ENCODE results near the gene KCTD20.
"Not testable (repeated sequence)": the region's sequence is repeated elsewhere in the genome, so short reads cannot be mapped to it uniquely, and the experiment has no call there.

The KCTD20 gene

GRCh38 chr6:36461646-36462045, 18.8 kb downstream of the KCTD20 start:
- peaks cover 29% of the 10 kb centered on the region for H3K36me3 Mint-ChIP-seq
- H3K27me3 Mint-ChIP-seq, result no peaks in the 10 kb centered on the region
- no peak overlapping the region for H3K4me3 Mint-ChIP-seq
- CTCF ChIA-PET, result no interaction called here
- H3K4me1 Mint-ChIP-seq, result peaks cover 7% of the 10 kb centered on the region
- H3K9me3 Mint-ChIP-seq, result no peaks in the 10 kb centered on the region
- DNase-seq, result no peak
- H3K27ac Mint-ChIP-seq, result no peak overlapping the region

- CTCF ChIA-PET, result no interaction called here
- H3K9me3 Mint-ChIP-seq, result no peaks in the 10 kb centered on the region
- peaks cover 7% of the 10 kb centered on the region for H3K4me1 Mint-ChIP-seq
- H3K36me3 Mint-ChIP-seq, result peaks cover 26% of the 10 kb centered on the region
- no peak for DNase-seq
- no peak overlapping the region for H3K27ac Mint-ChIP-seq
- no peaks in the 10 kb centered on the region for H3K27me3 Mint-ChIP-seq
- H3K4me3 Mint-ChIP-seq, result no peak overlapping the region
Measured at GRCh38 chr6:36463676-36464075, 20.9 kb downstream of the KCTD20 start.

DNA sequence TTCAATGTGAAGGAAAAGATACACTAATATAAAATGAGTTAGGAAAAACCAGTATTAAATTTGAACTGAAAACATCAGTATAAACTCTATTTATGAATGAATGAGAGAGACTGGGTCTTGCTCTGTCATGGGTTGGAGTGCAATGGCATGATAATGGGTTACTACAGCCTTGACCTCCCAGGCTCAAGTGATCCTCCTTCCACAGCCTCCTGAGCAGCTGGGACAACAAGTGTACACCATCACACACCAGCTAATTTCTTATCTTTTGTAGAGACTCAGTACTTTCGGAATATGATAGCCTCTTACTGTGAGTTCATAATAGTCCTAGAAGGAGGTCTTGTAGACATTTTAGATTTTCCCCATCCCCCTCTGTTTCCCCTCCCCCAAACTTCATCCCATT, 21.4 kb downstream of the KCTD20 start:
- Mint-ChIP-seq H3K9me3 (no peaks in the 10 kb centered on the region), H3K36me3 (peaks cover 26% of the 10 kb centered on the region), H3K4me3 (no peak overlapping the region), H3K4me1 (peaks cover 8% of the 10 kb centered on the region), H3K27ac (no peak overlapping the region), H3K27me3 (no peaks in the 10 kb centered on the region)
- CTCF ChIA-PET, result no interaction called here
- no peak for DNase-seq

GRCh38 chr6:36467625-36468024, 24.8 kb downstream of the KCTD20 start:
- Mint-ChIP-seq H3K27ac (no peak overlapping the region), H3K36me3 (peaks cover 26% of the 10 kb centered on the region), H3K4me1 (peaks cover 2% of the 10 kb centered on the region), H3K27me3 (no peaks in the 10 kb centered on the region), H3K4me3 (no peak overlapping the region), H3K9me3 (no peaks in the 10 kb centered on the region)
- CTCF ChIA-PET, result no interaction called here
- no peak for DNase-seq

DNA sequence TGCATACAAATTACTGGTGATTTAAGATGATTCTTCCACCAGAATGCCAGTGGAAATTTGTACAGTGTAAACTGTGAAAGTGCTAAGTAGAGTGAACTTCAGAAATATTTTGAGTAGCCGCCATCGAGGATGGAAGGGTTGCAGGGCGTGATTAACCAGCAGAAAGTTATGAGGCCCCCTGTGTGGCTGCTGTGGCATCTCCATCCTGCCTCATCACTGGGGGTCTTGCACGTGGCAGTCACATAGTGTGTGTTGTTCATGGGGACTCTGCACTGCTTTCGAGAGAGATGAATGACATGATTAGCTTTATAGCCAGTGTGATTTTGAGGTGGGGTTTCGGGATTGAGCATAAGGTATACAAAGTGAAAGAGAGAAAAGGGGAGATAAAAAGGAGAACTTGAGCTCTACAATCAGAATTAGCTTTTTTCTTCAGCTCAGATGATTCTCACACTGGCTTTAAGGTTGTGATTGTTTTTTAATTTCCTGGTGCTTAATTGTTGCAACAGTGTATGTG, 26.4 kb downstream of the KCTD20 start:
- Mint-ChIP-seq H3K36me3 (peaks cover 24% of the 10 kb centered on the region), H3K4me3 (no peak overlapping the region), H3K4me1 (peaks cover 2% of the 10 kb centered on the region), H3K9me3 (no peaks in the 10 kb centered on the region), H3K27ac (no peak overlapping the region), H3K27me3 (no peaks in the 10 kb centered on the region)
- CTCF ChIA-PET, result no interaction called here
- DNase-seq, result no peak

DNA sequence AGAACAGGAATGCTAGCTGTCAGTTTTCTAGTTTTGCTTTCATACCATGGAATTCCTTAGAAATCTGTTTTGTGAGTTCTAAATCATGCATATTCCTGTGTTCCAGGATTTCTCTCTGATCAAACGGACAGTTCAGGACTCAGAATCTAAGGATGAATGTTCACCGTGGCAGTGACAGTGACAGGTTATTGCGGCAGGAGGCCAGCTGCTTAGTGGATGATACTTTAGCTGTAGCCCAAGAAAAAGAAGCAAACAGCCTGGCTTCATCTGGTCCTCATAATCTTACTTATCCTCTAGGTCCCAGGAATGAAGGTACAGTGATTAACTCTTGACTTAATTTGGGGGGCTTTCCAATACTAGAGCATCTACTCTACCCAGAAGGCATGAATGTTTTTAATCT, 27.1 kb downstream of the KCTD20 start:
- no peaks in the 10 kb centered on the region for H3K27me3 Mint-ChIP-seq
- no peak overlapping the region for H3K4me3 Mint-ChIP-seq
- peak overlapping the region; percentile 33 for H3K27ac Mint-ChIP-seq
- no peaks in the 10 kb centered on the region for H3K9me3 Mint-ChIP-seq
- H3K4me1 Mint-ChIP-seq, result peaks cover 2% of the 10 kb centered on the region
- peaks cover 29% of the 10 kb centered on the region for H3K36me3 Mint-ChIP-seq
- CTCF ChIA-PET, result no interaction called here
- no peak for DNase-seq

- CTCF ChIA-PET, result interaction anchor here (1.7 kb wide), 1 partner anchor 10 kb away, joined by 4 read pairs; no protein-coding TSS in a partner anchor
- DNase-seq, result no peak
- Mint-ChIP-seq H3K9me3 (no peaks in the 10 kb centered on the region), H3K27me3 (no peaks in the 10 kb centered on the region), H3K4me3 (no peak overlapping the region), H3K27ac (no peak overlapping the region), H3K36me3 (peaks cover 57% of the 10 kb centered on the region), H3K4me1 (peaks cover 8% of the 10 kb centered on the region)
Measured at GRCh38 chr6:36478051-36478526, 35.3 kb downstream of the KCTD20 start.

DNA sequence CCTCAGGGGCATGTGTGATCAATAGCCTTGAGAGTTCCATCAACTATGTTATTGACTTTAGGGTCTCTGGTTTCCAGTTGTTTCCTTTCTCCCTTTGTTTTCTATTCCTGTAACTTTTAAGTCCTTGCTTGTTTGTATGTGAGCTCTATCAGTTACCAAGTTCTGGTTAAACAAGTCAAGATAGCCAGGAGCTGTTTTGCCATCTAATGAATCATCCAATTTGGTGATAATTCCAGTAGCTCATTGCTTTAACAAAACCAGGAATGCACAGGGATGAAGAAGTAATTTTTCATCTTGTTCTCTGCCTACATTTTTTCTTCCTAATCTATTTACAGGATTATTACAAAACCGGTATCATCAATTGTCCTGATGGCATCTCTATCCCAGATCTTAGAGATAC, 36.5 kb downstream of the KCTD20 start:
- no peak overlapping the region for H3K27ac Mint-ChIP-seq
- DNase-seq, result no peak
- H3K27me3 Mint-ChIP-seq, result no peaks in the 10 kb centered on the region
- peaks cover 60% of the 10 kb centered on the region for H3K36me3 Mint-ChIP-seq
- H3K4me3 Mint-ChIP-seq, result no peak overlapping the region
- CTCF ChIA-PET, result no interaction called here
- peaks cover 8% of the 10 kb centered on the region for H3K4me1 Mint-ChIP-seq
- H3K9me3 Mint-ChIP-seq, result no peaks in the 10 kb centered on the region

GRCh38 chr6:36483326-36483725, 40.5 kb downstream of the KCTD20 start:
- CTCF ChIA-PET, H3K4me1 Mint-ChIP-seq, H3K9me3 Mint-ChIP-seq, H3K4me3 Mint-ChIP-seq, H3K27me3 Mint-ChIP-seq, DNase-seq: not testable (repeated sequence)
- H3K27ac Mint-ChIP-seq, result peak overlapping the region; percentile 0
- peaks cover 73% of the 10 kb centered on the region for H3K36me3 Mint-ChIP-seq

- no peak for DNase-seq
- Mint-ChIP-seq H3K36me3 (peaks cover 75% of the 10 kb centered on the region), H3K27ac (no peak overlapping the region), H3K9me3 (no peaks in the 10 kb centered on the region), H3K27me3 (no peaks in the 10 kb centered on the region), H3K4me3 (no peak overlapping the region), H3K4me1 (no peaks in the 10 kb centered on the region)
- CTCF ChIA-PET, result no interaction called here
Measured at GRCh38 chr6:36484736-36485135, 41.9 kb downstream of the KCTD20 start.

- DNase-seq, result no peak
- Mint-ChIP-seq H3K27ac (no peak overlapping the region), H3K4me3 (no peak overlapping the region), H3K9me3 (no peaks in the 10 kb centered on the region), H3K4me1 (peaks cover under 1% of the 10 kb centered on the region), H3K27me3 (no peaks in the 10 kb centered on the region), H3K36me3 (peaks cover 74% of the 10 kb centered on the region)
- CTCF ChIA-PET, result interaction anchor here (1.4 kb wide), 1 partner anchor 10 kb away, joined by 4 read pairs; no protein-coding TSS in a partner anchor
Measured at GRCh38 chr6:36487698-36488097, 44.9 kb downstream of the KCTD20 start.

DNA sequence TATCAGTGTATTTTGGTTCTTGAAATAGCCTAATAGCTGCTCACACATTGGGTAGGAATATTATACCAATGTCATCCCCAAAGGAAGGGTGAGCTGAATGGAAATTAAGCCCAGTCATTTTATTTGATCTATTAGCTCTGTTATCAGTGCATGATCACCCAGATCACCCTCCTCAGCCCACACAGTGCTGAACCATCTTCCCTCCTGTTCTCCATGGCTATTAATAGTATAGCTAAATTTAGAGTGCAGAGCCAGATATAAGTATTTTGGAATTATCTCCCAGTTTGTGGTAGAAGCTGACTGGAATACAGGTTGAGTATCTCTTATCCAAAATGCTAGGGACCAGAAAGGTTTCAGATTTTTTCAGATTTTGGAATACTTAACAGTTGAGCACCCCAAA, 45.4 kb downstream of the KCTD20 start:
- no peak overlapping the region for H3K4me3 Mint-ChIP-seq
- CTCF ChIA-PET, result interaction anchor here (1.4 kb wide), 1 partner anchor 11 kb away, joined by 4 read pairs; no protein-coding TSS in a partner anchor
- H3K9me3 Mint-ChIP-seq, result no peaks in the 10 kb centered on the region
- H3K36me3 Mint-ChIP-seq, result peaks cover 76% of the 10 kb centered on the region
- H3K27ac Mint-ChIP-seq, result no peak overlapping the region
- H3K4me1 Mint-ChIP-seq, result peaks cover 2% of the 10 kb centered on the region
- no peaks in the 10 kb centered on the region for H3K27me3 Mint-ChIP-seq
- DNase-seq, result no peak

DNA sequence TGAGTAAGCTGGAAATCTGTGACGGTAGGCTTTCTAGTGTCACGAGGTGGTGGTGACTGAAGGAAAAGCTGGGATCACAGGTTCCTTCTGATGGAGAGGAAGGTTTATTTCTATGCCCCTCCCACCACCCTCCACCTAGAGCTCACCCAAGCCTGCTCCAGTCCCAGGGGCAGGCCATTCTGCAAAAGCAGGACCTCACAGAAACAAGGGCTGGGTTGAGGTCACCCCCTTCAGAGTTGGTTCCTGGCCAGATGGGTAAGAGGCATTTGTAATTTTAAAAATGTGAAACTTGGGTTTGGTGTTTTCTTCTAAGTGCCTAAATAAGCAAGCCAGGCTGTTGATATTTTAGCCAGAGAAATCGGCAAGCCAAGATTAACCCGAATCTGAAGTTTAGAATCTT, 46.6 kb downstream of the KCTD20 start:
- no peaks in the 10 kb centered on the region for H3K9me3 Mint-ChIP-seq

GRCh38 chr6:36491378-36491965, 48.7 kb downstream of the KCTD20 start:
- no peaks in the 10 kb centered on the region for H3K9me3 Mint-ChIP-seq
- CTCF ChIA-PET, result no interaction called here
- H3K36me3 Mint-ChIP-seq, result peaks cover 82% of the 10 kb centered on the region
- no peak for DNase-seq
- H3K27ac Mint-ChIP-seq, result peak overlapping the region; percentile 49
- no peak overlapping the region for H3K4me3 Mint-ChIP-seq
- no peaks in the 10 kb centered on the region for H3K27me3 Mint-ChIP-seq
- H3K4me1 Mint-ChIP-seq, result peaks cover 13% of the 10 kb centered on the region

More for the DNA sequence above, 46.6 kb downstream of the KCTD20 start:
- Mint-ChIP-seq H3K27ac (no peak overlapping the region), H3K4me1 (peaks cover 12% of the 10 kb centered on the region), H3K36me3 (peaks cover 77% of the 10 kb centered on the region), H3K4me3 (no peak overlapping the region), H3K27me3 (no peaks in the 10 kb centered on the region)
- CTCF ChIA-PET, result no interaction called here
- no peak for DNase-seq

GRCh38 chr6:36492092-36492491, 49.3 kb downstream of the KCTD20 start:
- Mint-ChIP-seq H3K9me3 (no peaks in the 10 kb centered on the region), H3K4me1 (peaks cover 13% of the 10 kb centered on the region), H3K27me3 (no peaks in the 10 kb centered on the region), H3K36me3 (peaks cover 84% of the 10 kb centered on the region), H3K4me3 (no peak overlapping the region), H3K27ac (peak overlapping the region; percentile 49)
- CTCF ChIA-PET, result no interaction called here
- no peak for DNase-seq
